Measurements from ENCODE around the gene HOMEZ.
A peak's percentile ranks its signal among the peaks of the same experiment; 100 is the strongest.

HOMEZ gene

GRCh38 chr14:23307687-23308644 is 22.0 kb upstream of the HOMEZ start:
- DNase-seq (ENCODE audit: low read depth): no peak

DNA sequence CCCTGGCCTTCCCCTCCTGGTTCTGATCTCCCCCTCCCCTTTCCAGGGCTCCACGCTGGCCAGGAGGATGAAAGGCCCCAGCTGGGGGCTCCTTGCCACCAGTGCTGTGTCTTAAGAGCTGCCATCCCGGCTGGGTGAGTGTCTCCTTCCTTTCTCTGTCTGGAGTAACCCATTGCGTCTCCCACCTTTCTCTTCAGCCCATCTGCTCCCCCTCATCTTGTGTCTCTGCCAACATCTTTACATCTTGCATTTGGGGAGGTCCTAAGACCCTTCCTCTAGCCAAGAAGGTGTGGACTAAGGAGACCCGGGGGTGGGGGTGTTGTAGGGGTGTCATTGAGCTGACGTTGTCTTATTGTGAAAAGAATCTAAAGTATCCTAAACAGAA is 21.2 kb upstream of the HOMEZ start:
- no peak for DNase-seq (ENCODE audit: low read depth)

- DNase-seq (ENCODE audit: low read depth): peak; percentile 85
These were observed 20.6 kb upstream of the HOMEZ start, which contains the start of gene BCL2L2 for GRCh38 chr14:23306412-23307145. TSS of gene BCL2L2 (plus strand) at chr14:23306833. CDS start at chr14:23307768, 935 bp downstream.

GRCh38 chr14:23302290-23303225 is 16.6 kb upstream of the HOMEZ start, which contains the start of gene PPP1R3E:
TSS of gene PPP1R3E (minus strand) at chr14:23302859. CDS start at chr14:23302576, 283 bp downstream.
- peak; percentile 46 for DNase-seq (ENCODE audit: low read depth)

- no peak for DNase-seq (ENCODE audit: low read depth)
These were observed 16.0 kb upstream of the HOMEZ start for GRCh38 chr14:23301969-23302289.

- peak; percentile 97 for DNase-seq (ENCODE audit: low read depth)
These were observed 15.5 kb upstream of the HOMEZ start for GRCh38 chr14:23301288-23301968.

DNA sequence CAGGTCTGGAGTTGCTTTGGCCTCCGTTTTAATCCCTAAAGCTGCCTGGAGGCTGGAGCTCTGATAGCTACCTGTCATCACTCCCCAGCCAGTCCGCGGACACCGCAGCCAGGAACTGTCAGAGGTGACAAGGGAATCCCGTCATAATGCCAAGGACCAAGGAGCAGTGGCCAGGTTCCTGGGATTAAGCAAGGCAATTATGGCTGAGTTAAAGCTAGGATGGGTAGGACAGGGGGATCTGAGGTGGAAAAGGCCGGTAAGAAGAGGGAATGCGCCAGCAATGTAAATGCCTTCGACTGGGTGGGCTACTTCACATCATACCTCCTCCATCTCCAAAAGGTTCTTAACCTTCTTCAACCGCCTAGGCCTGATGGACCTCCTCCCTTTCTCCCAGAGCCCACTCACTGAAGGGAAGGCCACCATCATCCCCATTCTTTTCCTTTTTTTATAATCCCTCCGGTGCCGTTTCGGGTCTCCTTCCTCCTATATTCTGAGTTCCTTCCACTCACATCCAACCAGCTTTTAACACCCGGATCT is 14.8 kb upstream of the HOMEZ start:
- no peak for DNase-seq (ENCODE audit: low read depth)

- DNase-seq (ENCODE audit: low read depth): no peak
These were observed 14.2 kb upstream of the HOMEZ start for GRCh38 chr14:23299986-23300686.

- DNase-seq (ENCODE audit: low read depth): peak; percentile 63
These were observed 13.5 kb upstream of the HOMEZ start for GRCh38 chr14:23299211-23299957.

DNA sequence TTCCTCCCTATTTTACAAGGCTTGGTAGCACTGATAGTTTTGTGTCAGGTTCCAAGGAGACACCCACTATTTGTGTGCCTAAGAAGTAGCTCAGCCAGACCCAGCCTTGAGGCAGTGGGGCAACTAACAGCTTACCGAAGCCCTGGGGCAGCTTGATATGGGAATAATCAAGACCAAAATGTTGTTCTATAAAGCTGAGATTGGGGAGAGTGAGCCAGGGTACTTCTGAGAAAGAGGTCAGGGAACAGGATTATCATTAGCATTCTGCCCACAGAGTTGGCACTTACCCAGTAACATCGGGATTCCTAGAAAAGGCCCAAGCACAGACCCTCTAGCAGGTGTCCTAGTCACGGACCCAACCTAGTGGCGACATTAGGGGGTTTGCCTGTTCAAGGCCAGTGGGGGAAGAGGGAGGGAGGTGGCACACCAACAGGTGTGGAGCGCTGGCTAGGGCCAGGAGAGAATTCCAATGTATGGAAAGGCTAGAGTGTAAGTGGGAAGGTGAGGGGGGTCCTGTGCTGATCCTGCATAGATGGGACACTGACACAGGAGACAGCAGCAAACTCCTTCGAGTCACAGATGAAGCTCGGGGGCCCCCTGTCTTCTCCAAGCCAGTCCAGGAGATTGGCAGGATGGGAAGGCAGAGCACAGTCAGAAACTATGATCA is 11.8 kb upstream of the HOMEZ start:
- DNase-seq (ENCODE audit: low read depth): no peak

GRCh38 chr14:23297096-23297495 is 11.2 kb upstream of the HOMEZ start:
- no peak for DNase-seq (ENCODE audit: low read depth)

- DNase-seq (ENCODE audit: low read depth): no peak
These were observed 10.3 kb upstream of the HOMEZ start for GRCh38 chr14:23296012-23296777.

GRCh38 chr14:23294734-23295561 is 9.0 kb upstream of the HOMEZ start:
- DNase-seq (ENCODE audit: low read depth): peak; percentile 38

- no peak for DNase-seq (ENCODE audit: low read depth)
These were observed 1.1 kb upstream of the HOMEZ start for GRCh38 chr14:23286902-23287479.

GRCh38 chr14:23285530-23286019 is 357 bp downstream of the HOMEZ start:
- DNase-seq (ENCODE audit: low read depth): no peak

DNA sequence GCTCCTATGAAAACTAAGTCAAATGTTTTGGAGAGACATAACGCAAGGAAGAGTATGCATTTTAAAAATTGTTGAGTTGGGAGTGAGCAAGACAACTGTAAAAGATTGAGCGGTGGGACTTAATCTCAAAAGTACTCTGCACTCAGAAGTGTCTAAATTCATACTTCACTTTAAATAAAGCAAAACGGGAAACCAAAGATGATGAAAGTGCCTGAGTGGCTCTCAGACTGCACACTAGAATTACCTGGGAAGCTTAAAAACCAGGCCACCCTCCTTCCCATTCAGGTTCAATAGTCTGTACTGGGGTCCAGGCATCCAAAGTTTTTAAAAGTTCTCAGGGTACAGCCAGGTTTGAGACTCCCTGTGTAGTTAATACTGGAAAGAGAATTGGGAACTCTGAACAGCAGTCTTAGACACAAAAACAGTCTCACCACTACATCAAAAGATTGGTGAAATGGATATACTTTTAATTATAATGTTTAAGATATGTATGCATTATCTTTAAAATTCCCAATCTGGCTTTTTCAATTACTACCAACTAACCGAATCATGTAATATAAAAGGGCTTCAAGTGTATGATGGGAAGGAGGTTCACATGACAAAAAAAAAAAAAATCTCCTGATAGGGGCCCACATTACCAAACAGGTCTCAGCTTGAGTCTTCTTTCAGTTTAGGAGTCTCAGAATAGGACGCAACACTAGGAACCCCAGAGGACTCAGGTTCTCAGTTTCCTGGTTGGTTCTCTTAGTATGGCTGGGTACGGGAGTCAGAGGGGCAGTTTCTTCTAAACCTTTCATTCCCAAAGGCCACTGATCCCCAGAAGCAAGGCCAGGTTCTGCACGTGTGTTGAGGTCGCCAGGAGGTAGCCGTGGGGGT is 1.0 kb downstream of the HOMEZ start:
- DNase-seq (ENCODE audit: low read depth): peak; percentile 7
